Epidermal melanocyte (primary cell): ENCODE measurements around the gene MED8.

Experiments used
- DNase-seq: peaks from one replicate; pipeline ENCODE4 v3.0.0; 2011; ENCODE audit warnings: low spot score; ENCODE audit not compliant: insufficient read length

MED8 gene

DNA sequence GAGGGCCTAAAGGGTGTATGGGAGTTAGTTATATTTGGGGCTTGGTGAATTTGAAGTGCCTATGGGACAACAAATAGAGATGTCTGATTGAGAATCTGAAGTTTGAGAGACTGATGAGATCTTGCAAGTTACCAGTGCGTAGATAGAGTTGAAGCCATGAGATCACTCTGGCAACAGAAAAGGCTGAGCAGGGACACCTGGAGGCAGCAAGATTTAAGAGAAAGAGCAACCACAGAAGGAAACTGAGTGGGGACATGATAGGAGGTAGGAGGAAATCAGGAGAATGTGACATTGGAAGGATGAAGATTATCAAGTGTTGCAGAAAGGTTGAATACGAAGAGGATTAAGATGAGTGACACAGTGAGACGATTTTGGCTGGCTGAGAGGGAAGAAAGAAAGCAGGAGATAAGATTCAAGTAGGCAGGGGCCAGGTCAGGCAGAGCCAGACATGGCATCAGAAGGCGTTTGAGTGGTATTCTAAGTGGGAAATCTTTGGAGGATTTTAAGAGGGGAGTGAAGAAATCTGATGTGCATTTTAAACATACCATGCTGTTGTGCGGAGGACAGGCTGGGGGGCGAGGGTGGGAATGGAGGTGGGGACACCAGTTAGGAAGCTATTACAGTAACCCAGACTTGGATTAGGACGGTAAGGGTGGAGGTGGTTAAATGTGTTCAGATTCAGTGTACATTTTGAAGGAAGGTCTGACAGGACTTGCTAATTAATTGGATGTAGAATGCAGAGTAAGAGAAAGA lies 55.0 kb downstream of the MED8 start:
- peak; percentile 7 for DNase-seq
